GM18502 (cell line): ENCODE data around the gene TTLL7.
"Not testable (repeated sequence)": the region's sequence is repeated elsewhere in the genome, so short reads cannot be mapped to it uniquely, and the experiment has no call there.

ENCODE experiments used
- ATAC-seq: cut with Tn5 transposase; IDR thresholded peaks from one replicate; pipeline ENCODE4 v1.9.1; 2021; ENCODE audit warnings: mild to moderate bottlenecking; ENCODE audit not compliant: unreplicated experiment, poor library complexity

The TTLL7 gene

GRCh38 chr1:83932693-83933092 lies 66.2 kb downstream of the TTLL7 start:
- no peak for ATAC-seq

- ATAC-seq, result no peak
Measured at GRCh38 chr1:83932281-83932680, 66.7 kb downstream of the TTLL7 start.

- peak; percentile 81 for ATAC-seq
Measured at GRCh38 chr1:83931658-83932253, 67.2 kb downstream of the TTLL7 start.

GRCh38 chr1:83929184-83929583 lies 69.7 kb downstream of the TTLL7 start:
- ATAC-seq, result no peak

GRCh38 chr1:83928396-83928795 lies 70.5 kb downstream of the TTLL7 start:
- ATAC-seq, result no peak

GRCh38 chr1:83927701-83928100 lies 71.2 kb downstream of the TTLL7 start:
- no peak for ATAC-seq

- ATAC-seq, result no peak
Measured at GRCh38 chr1:83927061-83927460, 71.9 kb downstream of the TTLL7 start.

GRCh38 chr1:83923553-83923952 lies 75.4 kb downstream of the TTLL7 start:
- no peak for ATAC-seq

GRCh38 chr1:83922431-83922830 lies 76.5 kb downstream of the TTLL7 start:
- ATAC-seq, result no peak

- no peak for ATAC-seq
Measured at GRCh38 chr1:83920320-83920719, 78.6 kb downstream of the TTLL7 start.

- no peak for ATAC-seq
Measured at GRCh38 chr1:83919872-83920271, 79.1 kb downstream of the TTLL7 start.

- ATAC-seq, result no peak
Measured at GRCh38 chr1:83918688-83919285, 80.1 kb downstream of the TTLL7 start.

- ATAC-seq, result no peak
Measured at GRCh38 chr1:83917959-83918358, 81.0 kb downstream of the TTLL7 start.

- ATAC-seq, result not testable (repeated sequence)
Measured at GRCh38 chr1:83916094-83916493, 82.8 kb downstream of the TTLL7 start.

GRCh38 chr1:83912876-83913275 lies 86.1 kb downstream of the TTLL7 start:
- no peak for ATAC-seq

GRCh38 chr1:83910461-83910860 lies 88.5 kb downstream of the TTLL7 start:
- no peak for ATAC-seq

GRCh38 chr1:83909687-83910086 lies 89.2 kb downstream of the TTLL7 start:
- no peak for ATAC-seq

- peak; percentile 47 for ATAC-seq
Measured at GRCh38 chr1:83905315-83905907, 93.5 kb downstream of the TTLL7 start.

- ATAC-seq, result no peak
Measured at GRCh38 chr1:83901547-83902155, 97.3 kb downstream of the TTLL7 start.

- no peak for ATAC-seq
Measured at GRCh38 chr1:83900524-83900923, 98.4 kb downstream of the TTLL7 start.

GRCh38 chr1:83897516-83897915 lies 101.4 kb downstream of the TTLL7 start:
- ATAC-seq, result no peak

GRCh38 chr1:83896299-83896698 lies 102.6 kb downstream of the TTLL7 start:
- no peak for ATAC-seq
